GM21825 (cell line): Measurements from ENCODE around the gene KIF23.

Experiments
- ATAC-seq: cut with Tn5 transposase; IDR thresholded peaks from one replicate; pipeline ENCODE4 v1.9.1; 2021; ENCODE audit warnings: mild to moderate bottlenecking, moderate library complexity; ENCODE audit not compliant: unreplicated experiment

KIF23 gene

DNA sequence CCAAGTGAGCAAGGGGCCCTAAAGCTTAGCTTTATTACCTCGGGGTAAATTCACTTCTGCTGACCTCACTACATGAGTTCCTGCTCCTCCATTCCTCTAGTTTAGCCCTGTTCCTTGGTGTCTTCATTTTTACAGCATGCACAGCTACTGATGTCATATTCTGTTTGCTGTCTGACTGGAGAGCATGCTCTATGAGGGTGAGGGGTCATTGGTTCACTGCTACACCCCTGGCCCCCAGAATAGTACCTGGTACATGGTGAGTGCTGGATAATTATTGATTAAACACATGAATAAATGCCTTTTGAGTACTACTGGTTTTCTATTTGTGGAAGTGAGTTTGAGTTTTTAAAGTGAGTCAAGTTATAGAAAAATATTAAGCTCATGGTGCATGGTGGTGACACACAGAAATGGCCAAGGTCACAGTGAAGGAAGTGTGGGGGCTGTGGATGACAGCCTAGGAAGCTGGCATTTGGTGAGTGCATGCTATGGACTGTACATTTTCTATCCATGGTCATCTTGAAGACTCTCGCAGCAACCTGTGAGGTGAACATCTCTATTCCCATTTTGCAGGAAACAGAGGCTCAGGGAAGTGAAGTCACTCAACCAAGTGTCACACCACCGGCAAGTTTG is 72.4 kb downstream of the KIF23 start:
- no peak for ATAC-seq

DNA sequence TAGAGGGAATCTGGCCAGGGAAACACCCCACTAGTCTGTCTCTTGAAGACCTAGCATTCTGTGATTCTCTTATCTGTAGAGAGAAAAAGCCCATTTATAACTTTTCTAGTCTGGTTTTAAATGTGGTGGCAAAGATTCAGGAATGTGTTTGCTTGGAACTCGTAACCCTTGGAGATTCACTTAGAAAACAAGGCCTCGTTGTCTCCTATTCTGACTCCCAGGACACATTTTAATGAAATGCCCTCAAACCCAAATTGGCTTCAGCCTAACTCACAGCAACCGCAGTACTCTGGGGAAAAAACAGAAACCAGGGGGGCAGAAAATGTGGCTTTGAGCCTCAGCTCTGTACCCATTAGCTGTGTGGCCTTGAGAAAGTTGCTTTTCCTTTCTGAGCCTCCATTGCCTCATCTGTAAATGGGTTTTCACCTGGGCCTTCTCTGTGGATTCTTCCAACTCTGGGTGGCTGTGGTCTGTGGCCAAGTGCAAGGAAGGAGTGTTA is 75.0 kb downstream of the KIF23 start:
- ATAC-seq: no peak

DNA sequence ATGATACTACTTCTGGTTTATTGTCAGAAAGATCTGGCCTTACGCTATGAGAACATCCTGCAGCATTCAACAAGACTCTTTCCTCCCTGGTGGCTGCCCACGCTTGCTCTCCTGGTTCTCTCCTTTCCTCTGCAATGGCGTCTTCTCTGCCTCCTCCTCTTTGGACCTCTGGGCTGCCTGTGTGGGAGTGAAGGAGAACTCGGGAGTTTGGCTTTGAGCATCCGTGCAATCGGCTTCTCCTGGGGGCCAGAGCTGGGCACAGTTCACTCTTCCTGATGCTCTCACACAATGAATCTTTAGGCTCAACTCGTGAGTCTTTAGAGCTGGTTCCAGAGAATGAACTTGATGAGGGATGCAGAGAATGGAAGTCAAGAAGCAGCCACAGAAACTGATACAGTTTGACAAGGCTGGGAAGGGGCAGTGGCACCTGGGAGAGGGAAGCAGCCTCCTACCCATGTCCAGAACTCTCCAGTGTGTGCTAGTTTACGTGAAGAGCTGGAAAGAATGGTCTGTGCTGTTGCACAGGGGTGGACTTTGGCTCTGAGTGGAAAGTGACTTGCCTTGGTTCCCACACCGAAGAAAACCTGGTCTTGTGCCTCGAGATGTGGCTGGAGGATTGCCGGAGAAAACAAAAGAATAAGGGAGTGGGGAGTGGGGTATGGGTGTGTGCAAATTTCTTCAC is 76.3 kb downstream of the KIF23 start:
- ATAC-seq: no peak

DNA sequence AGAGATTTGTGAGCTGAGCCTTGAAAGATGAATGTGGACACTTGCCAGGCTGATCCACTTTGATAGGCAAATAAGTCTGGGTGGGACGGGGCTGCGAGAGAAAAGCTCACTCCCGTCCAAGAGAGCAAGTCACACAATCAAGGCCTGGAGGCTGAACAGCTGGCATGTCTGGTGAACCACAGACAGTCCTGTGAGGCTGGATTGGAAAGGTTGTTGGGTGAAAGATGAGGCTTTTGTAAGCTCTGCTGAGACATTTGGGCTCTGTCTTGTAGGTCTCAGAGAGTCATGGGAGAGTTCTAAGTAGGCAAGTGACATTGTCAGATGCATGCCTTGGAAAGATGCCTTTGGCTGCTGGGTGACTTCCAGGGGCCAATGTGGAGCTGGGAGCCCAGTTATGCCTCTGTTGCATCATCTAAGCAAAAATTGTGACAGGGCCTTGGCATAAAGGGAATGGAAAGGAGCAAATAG is 76.9 kb downstream of the KIF23 start:
- no peak for ATAC-seq

DNA sequence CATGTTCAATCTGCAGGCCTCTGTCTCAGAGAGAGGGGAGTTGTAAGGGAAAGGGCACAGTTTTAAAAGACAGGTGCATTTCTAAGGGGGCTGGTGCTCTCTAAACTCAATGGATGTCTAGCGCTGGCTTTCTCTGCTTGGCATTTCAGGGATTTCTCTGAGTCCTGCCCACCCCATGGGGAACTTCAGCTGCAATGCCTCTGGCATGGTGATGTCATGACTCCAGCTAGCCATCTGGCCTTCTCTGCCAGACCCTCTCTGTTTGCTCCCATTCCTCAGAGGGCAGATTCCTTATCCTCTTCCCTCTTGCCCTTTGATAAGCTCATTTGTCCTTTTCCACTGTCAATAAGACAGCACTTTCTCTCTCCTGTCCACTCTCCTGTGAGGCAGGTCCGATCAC is 79.3 kb downstream of the KIF23 start:
- no peak for ATAC-seq

DNA sequence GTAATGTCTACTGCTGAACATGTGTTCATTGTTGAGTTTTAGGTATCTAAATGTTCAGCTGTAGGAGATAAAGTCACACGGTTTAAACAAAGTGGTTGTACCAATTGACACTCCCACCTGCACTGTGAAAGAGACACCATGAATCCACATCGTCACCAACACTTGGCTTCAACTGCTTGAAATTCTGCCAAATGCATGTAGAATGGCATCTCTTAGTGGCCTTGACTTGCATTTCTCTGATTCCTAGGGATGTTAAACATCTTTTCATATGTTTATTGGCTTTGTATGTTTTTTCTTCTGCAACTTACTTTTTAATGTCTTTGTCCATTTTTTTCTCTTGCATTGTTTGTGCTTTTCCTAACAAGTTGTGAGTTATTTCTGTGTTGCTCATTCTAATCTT is 81.9 kb downstream of the KIF23 start:
- ATAC-seq: no peak

DNA sequence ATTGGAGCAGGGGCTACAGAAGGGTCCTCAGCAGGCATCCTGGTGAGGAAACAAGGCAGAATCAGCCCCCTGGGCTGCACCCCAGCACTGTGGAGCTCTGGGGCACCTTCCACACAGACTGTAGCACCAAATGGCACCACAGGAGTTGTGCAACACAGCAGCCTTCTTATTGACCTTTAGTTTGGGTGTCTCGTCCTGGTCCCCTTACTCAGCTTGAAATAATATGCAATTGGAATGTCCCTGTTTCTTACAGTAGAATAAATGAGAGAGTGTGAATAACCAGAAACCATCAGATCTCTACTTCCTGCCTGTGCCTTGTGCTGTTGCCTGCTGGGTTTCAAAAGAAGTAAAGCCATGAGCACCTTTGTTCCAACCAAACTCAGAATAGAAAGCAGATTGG is 82.9 kb downstream of the KIF23 start:
- no peak for ATAC-seq

DNA sequence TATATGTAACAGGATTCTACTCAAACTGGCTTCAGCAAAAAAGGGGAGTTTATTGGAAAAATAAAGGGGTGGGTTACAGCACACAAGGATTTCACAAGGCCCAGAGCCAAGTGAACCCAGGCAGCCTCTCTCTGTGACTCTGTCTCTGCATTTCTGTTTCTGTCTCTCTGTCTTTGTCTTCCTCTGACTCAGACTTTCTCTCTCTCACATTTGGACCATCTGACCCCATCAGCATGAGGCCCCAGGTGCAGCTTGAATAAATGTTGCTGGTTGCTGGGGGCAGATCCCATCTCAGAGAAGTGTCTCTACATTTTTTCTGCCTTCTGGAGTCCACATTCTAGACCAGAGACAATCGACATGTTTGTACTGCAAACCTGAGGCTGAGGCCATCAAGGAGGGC is 83.5 kb downstream of the KIF23 start:
- no peak for ATAC-seq
